Activated B cell treated with CpG ODN at 0.5 μM for 24 hours (primary cell): ENCODE measurements around the gene SH3PXD2B. TPM values are rescaled to one million over a fixed set of nuclear protein-coding genes. Genes with fewer than 3 reads are reported as not detected.
"Not testable (repeated sequence)": the region's sequence is repeated elsewhere in the genome, so short reads cannot be mapped to it uniquely, and the experiment has no call there.

Source experiments
- ATAC-seq: fragments of 200-7000 bp; cut with Tn5 transposase; one replicate; pipeline ENCODE4 v1.10.0; 2021; ENCODE audit warnings: low read depth, mild to moderate bottlenecking, moderate library complexity
- CTCF ChIA-PET: fragments of 350-600 bp; sonication (Branson Sonifier 250); formaldehyde crosslinking; loops from one replicate; lab custom pipeline; 2021; ENCODE audit warnings: antibody characterized with exemption; lab: Charles Lee
- POLR2A ChIA-PET: fragments of 350-600 bp; sonication (Branson Sonifier 250); formaldehyde crosslinking; loops from one replicate; lab custom pipeline; 2021; ENCODE audit warnings: antibody characterized with exemption; lab: Charles Lee
- DNase-seq: peaks from one replicate; pipeline ENCODE4 v3.0.0; 2022
- H3K27ac Mint-ChIP-seq: one replicate; pipeline ENCODE4 v1.8.0; 2020; ENCODE audit warnings: mixed read lengths
- H3K27me3 Mint-ChIP-seq: one replicate; pipeline ENCODE4 v1.8.0; 2021; ENCODE audit warnings: mixed read lengths
- H3K36me3 Mint-ChIP-seq: one replicate; pipeline ENCODE4 v1.8.0; 2021; ENCODE audit warnings: low read depth, mixed read lengths
- H3K4me1 Mint-ChIP-seq: one replicate; pipeline ENCODE4 v1.8.0; 2021; ENCODE audit warnings: mixed read lengths
- H3K4me3 Mint-ChIP-seq: one replicate; pipeline ENCODE4 v1.8.0; 2020; ENCODE audit warnings: mild to moderate bottlenecking, mixed read lengths
- H3K9me3 Mint-ChIP-seq: one replicate; pipeline ENCODE4 v1.8.0; 2020; ENCODE audit warnings: mixed read lengths
- intact Hi-C: fragments of 100-400 bp; cut with micrococcal nuclease; formaldehyde crosslinking; loops from one replicate; pipeline ENCODE4 v1.15.1; 2024
- total RNA-seq: library from RNA; stranded (reverse); gene quantifications from 2 replicates; pipeline ENCODE4 v1.2.3, GENCODE V29; 2022
- TF ChIP-seq, protein P1 (sequence below): fragments of 200-600 bp; IDR thresholded peaks from one replicate; pipeline ENCODE4 v1.8.0; 2022; ENCODE audit warnings: antibody characterized with exemption, mild to moderate bottlenecking

SH3PXD2B gene
- total RNA-seq, 1 donor from 2014 or later = 0.02 TPM

DNA sequence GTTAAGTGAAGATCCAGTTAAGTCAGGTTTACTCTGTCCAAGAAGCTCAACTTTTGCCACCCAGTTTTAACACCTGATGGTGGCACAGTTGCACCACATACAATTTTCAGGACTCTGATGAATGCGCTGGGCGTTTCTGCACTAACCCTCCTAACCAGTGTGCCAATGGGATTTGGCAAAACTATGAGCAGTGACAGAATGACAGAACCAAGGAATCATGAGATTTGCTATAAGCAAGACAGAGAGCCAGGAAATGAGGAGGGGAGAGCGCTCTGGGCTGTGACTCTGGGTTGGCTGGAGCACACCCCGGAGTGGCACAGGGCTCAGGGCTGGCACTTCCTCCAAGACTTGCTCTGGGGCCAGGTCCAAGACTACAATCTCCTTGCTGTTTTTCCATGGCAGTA is 84.1 kb downstream of the SH3PXD2B start:
- Mint-ChIP-seq H3K36me3 (peaks cover 1% of the 10 kb centered on the region), H3K27me3 (peaks cover 3% of the 10 kb centered on the region), H3K9me3 (peaks cover 12% of the 10 kb centered on the region), H3K4me3 (no peak overlapping the region), H3K27ac (no peak overlapping the region), H3K4me1 (no peaks in the 10 kb centered on the region)
- TF ChIP-seq, protein P1, sequence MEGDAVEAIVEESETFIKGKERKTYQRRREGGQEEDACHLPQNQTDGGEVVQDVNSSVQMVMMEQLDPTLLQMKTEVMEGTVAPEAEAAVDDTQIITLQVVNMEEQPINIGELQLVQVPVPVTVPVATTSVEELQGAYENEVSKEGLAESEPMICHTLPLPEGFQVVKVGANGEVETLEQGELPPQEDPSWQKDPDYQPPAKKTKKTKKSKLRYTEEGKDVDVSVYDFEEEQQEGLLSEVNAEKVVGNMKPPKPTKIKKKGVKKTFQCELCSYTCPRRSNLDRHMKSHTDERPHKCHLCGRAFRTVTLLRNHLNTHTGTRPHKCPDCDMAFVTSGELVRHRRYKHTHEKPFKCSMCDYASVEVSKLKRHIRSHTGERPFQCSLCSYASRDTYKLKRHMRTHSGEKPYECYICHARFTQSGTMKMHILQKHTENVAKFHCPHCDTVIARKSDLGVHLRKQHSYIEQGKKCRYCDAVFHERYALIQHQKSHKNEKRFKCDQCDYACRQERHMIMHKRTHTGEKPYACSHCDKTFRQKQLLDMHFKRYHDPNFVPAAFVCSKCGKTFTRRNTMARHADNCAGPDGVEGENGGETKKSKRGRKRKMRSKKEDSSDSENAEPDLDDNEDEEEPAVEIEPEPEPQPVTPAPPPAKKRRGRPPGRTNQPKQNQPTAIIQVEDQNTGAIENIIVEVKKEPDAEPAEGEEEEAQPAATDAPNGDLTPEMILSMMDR = no peak
- ChIA-PET CTCF (no interaction called here), POLR2A (no interaction called here)
- no peak for ATAC-seq
- intact Hi-C loops = no loop called here
- no peak for DNase-seq

DNA sequence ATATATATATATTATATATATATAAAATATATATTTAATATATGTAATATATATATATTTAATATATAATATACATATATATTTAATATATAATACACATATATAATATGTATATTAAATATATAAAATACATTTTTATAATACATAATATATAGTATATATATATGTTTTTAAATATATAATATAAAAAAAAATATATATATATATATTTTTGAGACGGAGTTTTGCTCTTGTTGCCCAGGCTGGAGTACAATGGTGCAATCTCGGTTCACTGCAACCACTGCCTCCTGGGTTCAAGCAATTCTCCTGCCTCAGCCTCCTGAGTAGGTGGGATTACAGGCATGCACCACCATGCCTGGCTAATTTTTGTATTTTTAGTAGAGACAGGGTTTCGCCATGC is 85.6 kb downstream of the SH3PXD2B start:
- POLR2A ChIA-PET, H3K4me1 Mint-ChIP-seq, H3K27ac Mint-ChIP-seq, H3K4me3 Mint-ChIP-seq, CTCF ChIA-PET, DNase-seq, intact Hi-C loops, H3K36me3 Mint-ChIP-seq, H3K27me3 Mint-ChIP-seq, ATAC-seq: not testable (repeated sequence)
- peaks cover 12% of the 10 kb centered on the region for H3K9me3 Mint-ChIP-seq

DNA sequence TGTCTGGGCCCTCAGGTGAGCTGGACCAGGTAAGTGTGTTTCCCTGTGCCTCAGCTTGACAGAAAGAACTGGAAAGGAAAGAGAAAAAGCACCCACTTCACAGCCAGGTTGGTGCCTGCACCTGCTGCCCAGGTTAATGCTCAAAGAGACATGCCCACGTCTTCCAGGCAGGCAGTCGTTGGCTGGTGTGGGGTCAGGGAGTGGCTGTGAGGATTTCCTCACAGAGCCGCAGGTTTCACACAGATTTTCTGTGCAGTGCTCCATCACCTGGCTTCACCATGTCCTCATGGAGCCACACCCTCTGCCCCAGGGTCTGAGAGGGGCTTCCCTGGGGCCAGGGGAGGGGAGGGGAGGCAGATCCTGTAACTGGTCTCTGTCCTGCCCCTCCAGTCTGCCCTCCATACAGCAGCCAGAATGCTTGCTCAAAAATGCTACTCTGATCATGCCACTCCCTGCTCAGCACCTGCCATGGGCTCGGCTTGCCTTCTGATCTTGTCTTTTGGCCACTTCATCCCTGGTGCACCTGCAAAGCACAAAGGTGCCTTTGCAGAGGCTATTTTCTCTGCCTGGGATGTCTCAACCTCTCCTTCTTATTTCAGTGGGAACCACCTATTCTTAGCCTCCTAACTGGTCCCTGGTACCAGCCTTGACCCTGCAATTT is 88.2 kb downstream of the SH3PXD2B start:
- H3K4me1 Mint-ChIP-seq = no peaks in the 10 kb centered on the region
- peaks cover 7% of the 10 kb centered on the region for H3K9me3 Mint-ChIP-seq
- ChIA-PET CTCF (no interaction called here), POLR2A (no interaction called here)
- no peaks in the 10 kb centered on the region for H3K36me3 Mint-ChIP-seq
- no peak overlapping the region for H3K27ac Mint-ChIP-seq
- H3K4me3 Mint-ChIP-seq = no peak overlapping the region
- no peak for ATAC-seq
- TF ChIP-seq, protein P1 = no peak
- peaks cover 5% of the 10 kb centered on the region for H3K27me3 Mint-ChIP-seq
- DNase-seq = no peak
- intact Hi-C loops = no loop called here

DNA sequence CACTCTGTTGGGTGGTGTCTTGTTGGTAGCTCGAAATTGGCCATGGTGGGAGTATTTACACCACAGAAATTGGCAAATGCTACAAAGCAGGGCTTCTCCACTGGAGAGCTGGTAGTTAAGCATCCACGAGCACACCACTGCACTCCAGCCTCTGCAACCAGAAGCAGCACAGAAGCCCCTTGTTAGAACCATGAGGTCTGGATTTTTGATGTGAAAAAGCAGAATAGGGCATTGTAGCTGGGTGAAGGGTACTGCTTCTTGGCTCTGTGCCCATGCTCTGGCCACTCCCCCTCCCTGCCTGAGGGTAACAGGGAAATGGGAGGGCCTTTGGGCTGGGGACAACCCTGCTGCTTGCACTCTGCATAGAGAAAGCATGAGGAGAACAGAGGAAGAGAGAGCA is 89.6 kb downstream of the SH3PXD2B start:
- Mint-ChIP-seq H3K9me3 (peaks cover 4% of the 10 kb centered on the region), H3K27ac (no peak overlapping the region), H3K27me3 (peaks cover 5% of the 10 kb centered on the region), H3K4me1 (no peaks in the 10 kb centered on the region), H3K4me3 (no peak overlapping the region), H3K36me3 (no peaks in the 10 kb centered on the region)
- no peak for ATAC-seq
- intact Hi-C loops = no loop called here
- TF ChIP-seq, protein P1 = no peak
- ChIA-PET POLR2A (no interaction called here), CTCF (no interaction called here)
- no peak for DNase-seq

DNA sequence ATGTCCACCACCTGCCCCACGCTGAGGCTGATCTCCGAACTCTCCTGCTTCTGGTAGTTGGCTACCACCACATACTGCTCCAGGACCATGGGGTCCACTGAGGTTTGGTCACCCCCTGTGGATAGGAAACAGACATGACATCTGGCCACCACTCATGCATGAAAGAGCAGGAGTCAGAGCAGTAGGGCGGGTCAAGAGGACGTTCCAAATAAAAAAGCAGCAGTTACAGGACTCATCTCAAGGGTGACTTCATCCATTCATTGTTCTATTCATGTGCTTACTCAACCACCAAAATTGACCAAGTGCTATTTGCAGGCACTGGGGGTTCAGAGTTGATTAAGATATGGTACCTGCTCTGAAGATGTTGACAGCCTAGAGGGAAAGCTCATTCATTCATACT is 91.6 kb downstream of the SH3PXD2B start:
- intact Hi-C loops = no loop called here
- ChIA-PET POLR2A (no interaction called here), CTCF (no interaction called here)
- no peak for ATAC-seq
- no peak overlapping the region for H3K27ac Mint-ChIP-seq
- TF ChIP-seq, protein P1 = no peak
- H3K27me3 Mint-ChIP-seq = peaks cover 5% of the 10 kb centered on the region
- H3K4me3 Mint-ChIP-seq = no peak overlapping the region
- H3K36me3 Mint-ChIP-seq = no peaks in the 10 kb centered on the region
- DNase-seq = no peak
- H3K9me3 Mint-ChIP-seq = no peaks in the 10 kb centered on the region
- H3K4me1 Mint-ChIP-seq = no peaks in the 10 kb centered on the region
